Cardiac fibroblast (primary cell): ENCODE data around the gene FMR1NB.

ENCODE experiments used
- DNase-seq, 2 donors: peaks; one replicate each; pipeline versions ENCODE4 v3.0.0 to v3.0.0-alpha.2; 2010; ENCODE audit warnings: low read depth in 2 of 2
- H3K4me3 ChIP-seq, 2 donors: replicated peaks in 1 of 2; 1 replicate in 1 of 2; 2 replicates in 1 of 2; pipeline ENCODE4 v1.5.1; 2011; ENCODE audit warnings: low read depth in 2 of 2, low read length in 2 of 2, mild to moderate bottlenecking in 2 of 2, moderate library complexity in 1 of 2
- CTCF ChIP-seq: IDR thresholded peaks from one replicate; pipeline ENCODE4 v1.5.1; 2011; ENCODE audit warnings: low read depth, mild to moderate bottlenecking, low read length, inconsistent platforms

Gene FMR1NB

GRCh38 chrX:148035380-148035779 lies 54.2 kb downstream of the FMR1NB start:
- no peak for TF ChIP-seq CTCF

GRCh38 chrX:148037020-148037419 lies 55.9 kb downstream of the FMR1NB start:
- DNase-seq, result no peak
- H3K4me3 ChIP-seq, result no peak overlapping the region
- no peak for TF ChIP-seq CTCF

More at GRCh38 chrX:148035380-148035779, 54.2 kb downstream of the FMR1NB start:
- DNase-seq, result no peak
- no peak overlapping the region for H3K4me3 ChIP-seq

DNA sequence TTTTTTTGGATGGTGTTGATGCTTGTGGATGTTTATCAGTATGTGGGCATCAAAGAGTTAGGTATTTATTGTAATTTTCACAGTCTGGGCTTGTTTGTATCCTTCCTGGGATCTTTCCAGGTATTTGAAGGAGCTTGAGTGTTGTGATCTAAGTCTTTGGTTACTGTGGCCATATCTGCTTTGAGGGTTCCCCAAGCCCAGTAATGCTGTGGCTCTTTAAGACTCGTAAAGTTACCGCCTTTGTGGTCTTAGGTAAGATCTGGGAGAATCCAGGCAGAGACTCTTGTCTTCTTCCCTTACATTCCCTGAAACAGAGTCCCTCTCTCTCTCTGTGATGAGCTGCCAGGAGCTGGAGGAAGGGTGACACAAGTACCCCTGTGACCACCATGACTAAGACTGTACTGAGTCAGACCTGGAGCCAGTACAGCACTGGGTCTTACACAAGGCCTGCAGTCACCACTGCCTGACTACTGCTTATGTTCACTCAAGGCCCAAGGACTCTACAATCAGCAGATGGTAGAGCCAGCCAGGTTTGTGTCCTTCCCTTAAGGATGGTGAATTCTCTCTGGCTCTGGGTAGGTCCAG lies 62.2 kb downstream of the FMR1NB start:
- no peak for TF ChIP-seq CTCF
- no peak overlapping the region for H3K4me3 ChIP-seq
- peak; percentile 7 to 50 for DNase-seq

GRCh38 chrX:148047200-148047599 lies 66.1 kb downstream of the FMR1NB start:
- H3K4me3 ChIP-seq, result no peak overlapping the region
- no peak for TF ChIP-seq CTCF
- DNase-seq, result no peak

DNA sequence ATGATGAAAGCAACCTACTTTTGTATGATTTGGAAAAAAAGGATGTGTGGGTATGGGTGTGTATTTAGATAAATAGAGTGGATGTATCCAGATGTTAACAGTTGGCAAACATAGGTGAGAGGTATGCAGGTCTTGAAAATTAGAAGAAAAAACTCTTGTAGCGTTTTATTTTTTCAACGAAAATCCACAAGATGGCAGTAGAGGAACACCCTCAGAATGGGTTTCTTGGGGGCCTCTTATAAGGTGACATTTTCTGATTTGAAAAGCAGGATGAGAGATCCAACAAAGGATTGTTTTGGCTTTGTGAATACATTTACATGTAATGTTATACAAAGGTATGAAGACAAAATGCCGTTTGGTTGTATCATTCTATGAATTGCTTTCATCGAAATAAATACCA lies 68.3 kb downstream of the FMR1NB start:
- no peak overlapping the region for H3K4me3 ChIP-seq
- peak; percentile 51 to 52 for DNase-seq
- peak; percentile 44 for TF ChIP-seq CTCF

GRCh38 chrX:148051973-148052372 lies 70.8 kb downstream of the FMR1NB start:
- no peak overlapping the region for H3K4me3 ChIP-seq
- DNase-seq, result no peak
- TF ChIP-seq CTCF, result no peak

- TF ChIP-seq CTCF, result no peak
- H3K4me3 ChIP-seq, result no peak overlapping the region
- no peak for DNase-seq
Measured at GRCh38 chrX:148067285-148067684, 86.1 kb downstream of the FMR1NB start.
